Astrocyte of the spinal cord (primary cell): ENCODE data around the gene WDR76.

Source experiments
- DNase-seq: peaks from one replicate; pipeline ENCODE4 v3.0.0; 2011; ENCODE audit warnings: low read depth, low spot score
- H3K4me3 ChIP-seq: 2 replicates; pipeline ENCODE4 v1.5.1; 2011; ENCODE audit warnings: low read depth, mild to moderate bottlenecking, low read length, moderate library complexity
- in situ Hi-C: cut with HindIII; loops from 2 replicates; pipeline ENCODE4 v1.10.0; 2017; ENCODE audit warnings: low sequenced_read_pairs
- TF ChIP-seq, protein P1 (sequence below): IDR thresholded peaks from 2 replicates; pipeline ENCODE4 v1.5.1; 2012; ENCODE audit warnings: low read depth, mild to moderate bottlenecking, low read length, inconsistent platforms

WDR76 gene

DNA sequence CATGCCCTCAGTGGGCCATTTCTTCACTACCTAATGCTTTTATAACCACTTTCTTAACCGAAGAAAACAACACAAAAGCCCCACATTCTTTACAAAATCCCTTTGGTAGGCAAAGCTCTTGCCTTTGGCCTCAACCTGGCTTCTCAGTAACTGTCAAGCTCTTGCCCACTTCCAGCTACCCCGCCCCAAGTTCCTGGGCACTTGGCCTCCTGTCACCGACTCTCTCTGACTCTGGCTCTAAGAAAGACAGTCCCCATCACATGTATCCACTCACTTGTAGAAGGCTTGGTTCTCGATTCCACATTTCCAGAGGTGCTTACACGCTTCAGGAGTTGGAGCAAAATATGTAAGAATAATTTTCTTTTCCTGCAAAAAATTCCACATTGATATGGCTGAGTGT lies 61.1 kb downstream of the WDR76 start:
- in situ Hi-C loops: no loop called here
- DNase-seq: no peak
- TF ChIP-seq, protein P1, sequence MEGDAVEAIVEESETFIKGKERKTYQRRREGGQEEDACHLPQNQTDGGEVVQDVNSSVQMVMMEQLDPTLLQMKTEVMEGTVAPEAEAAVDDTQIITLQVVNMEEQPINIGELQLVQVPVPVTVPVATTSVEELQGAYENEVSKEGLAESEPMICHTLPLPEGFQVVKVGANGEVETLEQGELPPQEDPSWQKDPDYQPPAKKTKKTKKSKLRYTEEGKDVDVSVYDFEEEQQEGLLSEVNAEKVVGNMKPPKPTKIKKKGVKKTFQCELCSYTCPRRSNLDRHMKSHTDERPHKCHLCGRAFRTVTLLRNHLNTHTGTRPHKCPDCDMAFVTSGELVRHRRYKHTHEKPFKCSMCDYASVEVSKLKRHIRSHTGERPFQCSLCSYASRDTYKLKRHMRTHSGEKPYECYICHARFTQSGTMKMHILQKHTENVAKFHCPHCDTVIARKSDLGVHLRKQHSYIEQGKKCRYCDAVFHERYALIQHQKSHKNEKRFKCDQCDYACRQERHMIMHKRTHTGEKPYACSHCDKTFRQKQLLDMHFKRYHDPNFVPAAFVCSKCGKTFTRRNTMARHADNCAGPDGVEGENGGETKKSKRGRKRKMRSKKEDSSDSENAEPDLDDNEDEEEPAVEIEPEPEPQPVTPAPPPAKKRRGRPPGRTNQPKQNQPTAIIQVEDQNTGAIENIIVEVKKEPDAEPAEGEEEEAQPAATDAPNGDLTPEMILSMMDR: no peak
- no peak overlapping the region for H3K4me3 ChIP-seq

DNA sequence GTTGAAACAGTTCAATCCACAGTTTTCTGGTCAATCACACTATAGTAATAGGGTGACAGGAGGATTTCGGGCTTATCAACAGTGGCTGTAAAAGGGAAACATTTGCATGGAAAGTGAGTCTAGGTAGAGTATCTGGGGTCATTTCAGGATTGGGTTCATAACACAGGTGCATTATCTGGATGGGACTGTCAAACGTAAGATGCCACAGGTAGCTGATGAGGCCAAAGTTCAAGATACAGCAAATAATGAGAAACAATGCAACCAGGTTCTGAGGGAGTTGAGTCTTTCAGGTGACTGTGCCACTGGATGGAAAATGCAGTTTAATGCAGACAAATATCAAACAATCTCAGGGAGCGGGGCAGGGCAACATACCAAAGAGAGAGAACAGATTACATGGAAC lies 62.2 kb downstream of the WDR76 start:
- DNase-seq: no peak
- in situ Hi-C loops: no loop called here

DNA sequence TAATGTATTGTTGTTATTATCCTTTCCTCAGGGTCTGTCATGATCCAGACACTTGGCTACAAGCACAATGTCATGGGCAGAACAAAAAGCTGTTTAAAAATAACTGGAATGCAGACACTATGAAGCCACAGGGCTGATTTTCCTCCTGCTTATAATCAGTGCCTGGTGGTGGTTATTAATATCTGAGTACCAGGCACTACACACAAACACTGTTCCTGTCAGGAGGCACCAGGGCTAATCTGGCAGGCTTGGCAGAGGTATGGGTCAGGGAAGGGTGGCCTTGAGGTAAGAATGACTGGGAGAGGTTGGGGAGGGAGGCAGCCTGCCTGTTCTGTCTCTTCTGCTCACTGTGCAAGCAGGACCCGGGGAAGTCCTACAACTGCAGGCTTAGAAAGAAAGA lies 67.2 kb downstream of the WDR76 start:
- H3K4me3 ChIP-seq: no peak overlapping the region
- in situ Hi-C loops: no loop called here
- no peak for DNase-seq
- TF ChIP-seq, protein P1: no peak

More for the DNA sequence above, 62.2 kb downstream of the WDR76 start:
- TF ChIP-seq, protein P1: no peak
- no peak overlapping the region for H3K4me3 ChIP-seq

DNA sequence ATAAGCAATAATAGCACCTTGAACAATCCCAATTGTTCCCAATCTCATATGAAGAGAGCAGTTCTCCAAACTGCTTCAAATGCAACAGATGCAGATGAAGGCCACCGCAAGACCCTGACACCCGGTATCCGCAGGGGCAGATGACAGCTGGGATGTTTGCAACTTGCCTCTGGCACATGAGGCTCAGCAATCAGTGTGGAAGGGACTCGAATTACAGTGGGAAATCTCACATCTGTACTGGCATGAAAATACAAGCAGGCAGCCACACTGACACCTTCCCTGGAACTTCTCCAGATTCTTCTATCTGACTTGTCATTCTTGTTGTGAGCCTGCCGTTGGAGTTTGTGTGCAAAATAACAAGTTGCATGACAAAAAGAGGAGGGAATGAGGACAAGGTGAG lies 68.8 kb downstream of the WDR76 start:
- in situ Hi-C loops: no loop called here
- TF ChIP-seq, protein P1: no peak
- no peak for DNase-seq
- H3K4me3 ChIP-seq: no peak overlapping the region

DNA sequence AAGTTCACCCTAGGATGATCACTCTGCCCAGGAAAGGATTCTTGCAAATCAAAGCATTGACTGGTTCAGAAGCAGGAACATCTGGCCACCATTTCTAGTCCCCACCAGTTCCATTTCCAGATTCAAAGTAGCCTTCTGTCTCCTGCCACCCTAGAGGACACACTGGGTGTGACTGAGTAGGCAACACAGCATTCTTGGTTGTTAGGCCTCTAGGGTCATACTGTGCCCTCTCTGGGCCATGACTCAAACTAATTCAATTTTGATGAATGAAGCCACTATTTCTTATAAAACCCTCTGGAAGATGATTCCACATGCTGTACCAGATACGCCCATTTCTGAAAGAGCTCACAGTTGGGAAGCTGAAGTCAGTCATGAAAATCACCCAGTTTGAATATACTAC lies 69.7 kb downstream of the WDR76 start:
- in situ Hi-C loops: no loop called here
- TF ChIP-seq, protein P1: no peak
- no peak overlapping the region for H3K4me3 ChIP-seq
- DNase-seq: no peak

DNA sequence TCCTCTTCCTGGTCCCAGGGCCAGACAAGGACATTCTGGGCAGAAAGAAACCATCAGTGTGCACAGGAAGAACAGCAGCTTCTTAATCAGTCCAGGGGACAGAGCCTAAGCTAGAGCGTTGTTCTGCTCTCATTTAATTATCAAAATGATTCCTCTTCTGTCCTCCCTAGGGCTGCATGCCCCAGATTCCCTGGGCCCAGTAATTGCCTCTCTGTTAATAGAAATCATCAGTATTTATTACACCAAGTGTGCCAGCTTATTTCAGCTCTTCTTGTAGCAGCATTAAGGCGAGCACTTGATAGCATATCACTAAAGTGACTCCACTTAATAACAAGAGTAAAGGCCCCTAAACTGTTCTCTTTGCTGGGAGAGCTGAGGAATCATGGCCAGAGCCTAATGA lies 72.1 kb downstream of the WDR76 start:
- no peak overlapping the region for H3K4me3 ChIP-seq
- DNase-seq: no peak
- in situ Hi-C loops: no loop called here
- TF ChIP-seq, protein P1: no peak

DNA sequence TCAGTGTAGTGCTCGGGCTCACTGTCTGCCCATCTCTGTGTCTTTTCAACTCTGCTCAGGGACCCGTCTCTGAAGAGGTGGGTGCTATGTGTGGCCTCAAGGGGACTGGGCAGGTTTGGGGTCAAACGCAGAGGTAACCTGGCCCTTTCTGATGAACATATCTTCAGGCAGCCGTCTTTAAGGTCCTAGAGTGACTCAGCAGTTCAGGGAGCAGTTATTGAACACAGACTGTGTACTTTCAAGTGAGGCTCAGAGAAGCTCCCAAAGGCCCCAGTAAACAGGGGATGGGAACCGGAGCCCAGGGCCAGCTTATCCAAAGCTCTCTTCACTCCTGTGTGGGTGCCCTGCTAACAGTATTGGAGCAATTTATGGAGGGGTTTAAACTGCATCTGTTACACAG lies 73.1 kb downstream of the WDR76 start:
- no peak overlapping the region for H3K4me3 ChIP-seq
- in situ Hi-C loops: no loop called here
- TF ChIP-seq, protein P1: no peak
- DNase-seq: no peak
